ENCODE data around the gene DNHD1. TPM values are rescaled to one million over a fixed set of nuclear protein-coding genes. Genes with fewer than 3 reads are reported as not detected.

Gene DNHD1
- total and polyA plus RNA-seq, 2 of the 13 experiments (the other 11 are each of a cell fraction or from before 2014, with no cell fraction given) = 2.7 to 9.3 TPM

- peak; percentile 86 for TF ChIP-seq HIVEP1 (CRISPR knock-in tag; IDR thresholded peaks at IDR 0.05)
- no peak for TF ChIP-seq DDIT3 (CRISPR knock-in tag; IDR thresholded peaks at IDR 0.05)
- TF ChIP-seq RCOR2 (CRISPR knock-in tag; IDR thresholded peaks at IDR 0.05) = no peak
- no peak for TF ChIP-seq ZNF17 (CRISPR knock-in tag; IDR thresholded peaks at IDR 0.05)
- peak; percentile 67 for TF ChIP-seq ZNF589 (CRISPR knock-in tag; conservative IDR thresholded peaks at IDR 0.05)
- peak; percentile 92 for TF ChIP-seq ZNF501 (CRISPR knock-in tag; IDR thresholded peaks at IDR 0.05)
- TF ChIP-seq CBX5 (CRISPR knock-in tag; IDR thresholded peaks at IDR 0.05; ENCODE audit: borderline replicate concordance) = peak; percentile 11; the same call in 1 of the 2 replicates
- TF ChIP-seq HOXA5 (CRISPR knock-in tag; IDR thresholded peaks at IDR 0.05) = no peak
- peak; percentile 81 for TF ChIP-seq CHD2 (IDR thresholded peaks at IDR 0.05; ENCODE audit: low read depth, low read length)
- peak; percentile 60; the same call in 1 of the 2 replicates for TF ChIP-seq ZNF468 (CRISPR knock-in tag; IDR thresholded peaks at IDR 0.05)
- TF ChIP-seq KDM3A (CRISPR knock-in tag; IDR thresholded peaks at IDR 0.05; ENCODE audit: low read depth) = peak; percentile 74
- TF ChIP-seq ZNF503 (CRISPR knock-in tag; IDR thresholded peaks at IDR 0.05) = no peak
- TF ChIP-seq NFE2L1 (CRISPR knock-in tag; IDR thresholded peaks at IDR 0.05; ENCODE audit: borderline replicate concordance) = 0 out of 2 replicates have a peak, but pooled peaks have one; percentile 61
- no peak for TF ChIP-seq ZNF75D (CRISPR knock-in tag; IDR thresholded peaks at IDR 0.05; ENCODE audit: borderline replicate concordance)
- TF ChIP-seq AGO2 (optimal IDR thresholded peaks at IDR 0.05; ENCODE audit: low read depth, low read length) = peak; percentile 65
- TF ChIP-seq ZNF451 (CRISPR knock-in tag; IDR thresholded peaks at IDR 0.05) = peak; percentile 62; the same call in 1 of the 2 replicates
- peak; percentile 51; the same call in 1 of the 2 replicates for TF ChIP-seq ZNF136 (CRISPR knock-in tag; IDR thresholded peaks at IDR 0.05; ENCODE audit: low read depth)
- peak; percentile 98 for TF ChIP-seq CREB1 (IDR thresholded peaks at IDR 0.05)
- TF ChIP-seq CREB1 (CRISPR knock-in tag; IDR thresholded peaks at IDR 0.05) = peak; percentile 99
- TF ChIP-seq NCOA5 (CRISPR knock-in tag; IDR thresholded peaks at IDR 0.05) = no peak
- no peak; the same call in 1 of the 2 replicates for TF ChIP-seq ZNF12 (CRISPR knock-in tag; IDR thresholded peaks at IDR 0.05)
- TF ChIP-seq DBP (CRISPR knock-in tag; IDR thresholded peaks at IDR 0.05; ENCODE audit: not compliant biosample characterization) = no peak
- TF ChIP-seq ZNF230 (CRISPR knock-in tag; IDR thresholded peaks at IDR 0.05) = peak; percentile 78; the same call in 1 of the 2 replicates
- TF ChIP-seq SUZ12 (IDR thresholded peaks at IDR 0.05; ENCODE audit: low read depth, low read length) = no peak
- TF ChIP-seq ZNF562 (CRISPR knock-in tag; IDR thresholded peaks at IDR 0.05; ENCODE audit: borderline replicate concordance) = no peak
- TF ChIP-seq MAFF (IDR thresholded peaks at IDR 0.05; ENCODE audit: low read depth, low read length) = peak; percentile 1; the same call in 1 of the 2 replicates
- no peak for TF ChIP-seq FOXO4 (CRISPR knock-in tag; conservative IDR thresholded peaks at IDR 0.05)
Observed at GRCh38 chr11:6481012-6481923, 15.8 kb upstream of the DNHD1 start, which contains the start of the genes ARFIP2 and TIMM10B (continued).

All from HepG2 (cell line).